Dermis microvascular lymphatic vessel endothelial cell (primary cell): ENCODE results near the gene EPHA3. TPM values are rescaled to one million over a fixed set of nuclear protein-coding genes. Genes with fewer than 3 reads are reported as not detected.
"Not testable (repeated sequence)": the region's sequence is repeated elsewhere in the genome, so short reads cannot be mapped to it uniquely, and the experiment has no call there.

Source experiments
- DNase-seq, 2 donors: peaks; one replicate each; pipeline versions ENCODE4 v3.0.0 to v3.0.0-alpha.2; 2010; ENCODE audit warnings: low read depth in 2 of 2
- total RNA-seq: library from RNA; depleted of rRNA; stranded (reverse); fragments of >200 nt; gene quantifications from 2 replicates; pipeline ENCODE4 v1.2.1, GENCODE V29; 2014

Gene EPHA3
- total RNA-seq, 1 donor from 2014 or later: not detected

GRCh38 chr3:89280822-89281365, 173.5 kb downstream of the EPHA3 start:
- DNase-seq: no peak

GRCh38 chr3:89287902-89288508, 180.6 kb downstream of the EPHA3 start:
- DNase-seq: no peak

- DNase-seq: no peak
Observed at GRCh38 chr3:89289574-89290190, 182.3 kb downstream of the EPHA3 start.

GRCh38 chr3:89297199-89297598, 189.8 kb downstream of the EPHA3 start:
- DNase-seq: no peak

GRCh38 chr3:89300526-89300925, 193.1 kb downstream of the EPHA3 start:
- no peak for DNase-seq

- DNase-seq: no peak
Observed at GRCh38 chr3:89300981-89301380, 193.6 kb downstream of the EPHA3 start.

- no peak for DNase-seq
Observed at GRCh38 chr3:89303701-89304100, 196.3 kb downstream of the EPHA3 start.

- no peak for DNase-seq
Observed at GRCh38 chr3:89306540-89306939, 199.1 kb downstream of the EPHA3 start.

GRCh38 chr3:89311581-89311980, 204.2 kb downstream of the EPHA3 start:
- no peak for DNase-seq

GRCh38 chr3:89312141-89312540, 204.7 kb downstream of the EPHA3 start:
- DNase-seq: no peak

- no peak for DNase-seq
Observed at GRCh38 chr3:89314454-89315098, 207.2 kb downstream of the EPHA3 start.

- DNase-seq: no peak
Observed at GRCh38 chr3:89315750-89316470, 208.5 kb downstream of the EPHA3 start.

GRCh38 chr3:89320186-89320585, 212.8 kb downstream of the EPHA3 start:
- no peak for DNase-seq

GRCh38 chr3:89326997-89327396, 219.6 kb downstream of the EPHA3 start:
- no peak for DNase-seq

GRCh38 chr3:89332386-89332785, 225.0 kb downstream of the EPHA3 start:
- no peak for DNase-seq

GRCh38 chr3:89332793-89333192, 225.4 kb downstream of the EPHA3 start:
- no peak for DNase-seq

- DNase-seq: no peak
Observed at GRCh38 chr3:89335693-89336092, 228.3 kb downstream of the EPHA3 start.

- no peak for DNase-seq
Observed at GRCh38 chr3:89340408-89340807, 233.0 kb downstream of the EPHA3 start.

- DNase-seq: no peak
Observed at GRCh38 chr3:89344076-89344475, 236.7 kb downstream of the EPHA3 start.

GRCh38 chr3:89350935-89351334, 243.5 kb downstream of the EPHA3 start:
- DNase-seq: not testable (repeated sequence)

GRCh38 chr3:89353465-89353864, 246.0 kb downstream of the EPHA3 start:
- DNase-seq: no peak

GRCh38 chr3:89358281-89358680, 250.9 kb downstream of the EPHA3 start:
- no peak for DNase-seq
